Large intestine (tissue), 3 donors: ENCODE data around the gene PARVA. TPM values are rescaled to one million over a fixed set of nuclear protein-coding genes. Genes with fewer than 3 reads are reported as not detected.

ENCODE experiments used
- DNase-seq, 2 donors: peaks; one replicate each; pipeline versions ENCODE4 v3.0.0 to v3.0.0-alpha.2; 2013
- H3K27ac ChIP-seq: one replicate; pipeline ENCODE4 v1.5.1; 2013; ENCODE audit warnings: low read length
- H3K27me3 ChIP-seq: 2 replicates; pipeline ENCODE4 v1.6.1; 2013; ENCODE audit warnings: low read length; ENCODE audit not compliant: control insufficient read depth, insufficient read depth
- H3K36me3 ChIP-seq: 2 replicates; pipeline ENCODE4 v1.6.1; 2013; ENCODE audit warnings: low read length; ENCODE audit not compliant: control insufficient read depth, insufficient read depth
- H3K4me1 ChIP-seq: one replicate; pipeline ENCODE4 v1.6.1; 2013; ENCODE audit warnings: low read length; ENCODE audit not compliant: control insufficient read depth, insufficient read depth
- H3K4me3 ChIP-seq: one replicate; pipeline ENCODE4 v1.5.1; 2013; ENCODE audit warnings: low read length
- H3K9me3 ChIP-seq: one replicate; pipeline ENCODE4 v1.6.1; 2013; ENCODE audit warnings: mild to moderate bottlenecking, low read depth, low read length, moderate library complexity; ENCODE audit not compliant: control insufficient read depth
- WGBS: methylation state at CpG from one replicate; pipeline ENCODE4 v1.1.5; 2013; ENCODE audit warnings: low lambda C conversion rate; ENCODE audit not compliant: insufficient coverage; 5-methylcytosine and 5-hydroxymethylcytosine counted together
- polyA plus RNA-seq: library from polyadenylated mRNA; unstranded; fragments of 120-200 nt; gene quantifications from one replicate; pipeline ENCODE4 v1.2.1, GENCODE V29; 2013

Gene PARVA
- polyA plus RNA-seq, 1 donor, result 35.9 TPM

DNA sequence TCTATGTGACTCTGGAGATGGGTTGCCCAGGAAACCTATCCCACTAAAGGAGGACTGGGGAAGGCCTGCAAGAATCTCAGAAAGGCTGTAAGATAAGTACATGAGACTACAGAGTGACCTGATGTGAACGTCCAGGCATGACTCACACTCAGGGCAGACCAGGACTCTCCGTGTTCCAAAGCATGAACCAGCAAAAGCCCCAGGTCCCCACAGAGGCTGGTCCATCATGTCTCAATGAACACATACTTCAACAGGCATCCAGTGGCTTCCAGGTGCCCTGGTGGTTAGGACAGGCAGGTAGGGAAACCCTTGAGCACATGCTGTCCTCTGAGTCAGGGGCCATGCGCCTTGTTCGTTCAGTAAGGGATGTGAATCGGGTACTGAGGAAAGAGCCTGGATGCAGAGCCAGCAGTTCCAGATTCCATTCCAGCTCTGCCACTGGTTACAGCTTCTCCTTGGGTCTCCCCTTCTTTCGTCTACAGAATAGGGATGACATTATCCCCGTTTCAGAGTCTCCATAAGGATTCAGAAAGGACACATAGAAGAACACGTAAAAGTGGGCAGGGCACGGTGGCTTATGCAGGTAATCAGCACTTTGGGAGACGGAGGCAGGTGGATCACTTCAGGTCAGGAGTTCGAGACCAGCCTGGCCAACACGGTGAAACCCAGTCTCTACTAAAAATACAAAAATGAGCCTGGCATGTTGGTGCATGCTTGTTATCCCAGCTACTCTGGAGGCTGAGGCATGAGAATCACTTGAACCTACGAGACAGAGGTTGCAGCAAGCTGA, 167.8 kb downstream of the PARVA start:
- no CpG with 5 or more reads among the region's 13 CpGs for WGBS
- no peak for DNase-seq
- Histone ChIP-seq H3K27me3 (no peaks in the 10 kb centered on the region), H3K27ac (no peak overlapping the region), H3K4me1 (no peaks in the 10 kb centered on the region), H3K4me3 (no peak overlapping the region), H3K36me3 (no peaks in the 10 kb centered on the region), H3K9me3 (no peaks in the 10 kb centered on the region)

DNA sequence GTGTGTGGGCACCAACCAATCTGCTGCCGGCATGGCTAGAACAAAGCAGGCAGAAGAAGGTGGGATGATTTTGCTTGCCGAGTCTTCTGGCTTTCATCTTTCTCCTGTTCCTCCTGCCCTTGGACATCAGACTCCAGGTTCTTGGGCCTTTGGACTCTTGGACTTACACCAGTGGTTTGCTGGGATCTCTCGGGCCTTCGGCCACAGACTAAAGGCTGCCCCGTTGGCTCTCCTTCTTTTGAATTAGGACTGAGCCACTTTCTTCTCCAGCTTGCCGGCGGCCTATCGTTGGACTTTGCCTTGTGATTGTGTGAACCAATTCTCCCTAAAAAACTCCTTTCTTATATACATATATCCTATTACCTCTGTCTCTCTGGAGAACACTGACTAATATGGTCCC, 168.8 kb downstream of the PARVA start:
- Histone ChIP-seq H3K27ac (no peak overlapping the region), H3K27me3 (no peaks in the 10 kb centered on the region), H3K4me1 (no peaks in the 10 kb centered on the region), H3K4me3 (no peak overlapping the region), H3K9me3 (no peaks in the 10 kb centered on the region), H3K36me3 (no peaks in the 10 kb centered on the region)
- DNase-seq, result no peak
- WGBS, result no CpG with 5 or more reads among the region's 8 CpGs

DNA sequence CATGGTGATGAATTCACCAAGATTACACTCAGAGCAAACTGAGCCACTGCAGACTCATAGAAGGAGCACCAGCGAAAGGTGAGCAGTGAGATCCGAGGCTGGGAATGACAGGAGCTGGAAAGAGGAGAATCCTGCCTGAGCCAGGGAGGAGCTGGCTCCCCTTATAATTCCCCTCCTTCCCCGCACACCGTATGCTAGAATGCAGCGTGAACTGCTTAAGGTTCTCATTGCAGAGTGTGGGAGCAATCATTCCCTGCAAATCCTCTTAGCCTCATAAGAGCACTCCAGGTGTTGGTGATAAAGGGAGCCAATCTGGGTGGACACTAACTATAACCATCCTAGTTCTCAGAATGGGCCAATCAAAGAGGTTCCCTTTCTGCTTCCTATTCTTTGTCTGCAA, 169.3 kb downstream of the PARVA start:
- Histone ChIP-seq H3K27me3 (no peaks in the 10 kb centered on the region), H3K9me3 (no peaks in the 10 kb centered on the region), H3K4me3 (no peak overlapping the region), H3K4me1 (no peaks in the 10 kb centered on the region), H3K27ac (no peak overlapping the region), H3K36me3 (no peaks in the 10 kb centered on the region)
- DNase-seq, result no peak
- no CpG with 5 or more reads among the region's 5 CpGs for WGBS

DNA sequence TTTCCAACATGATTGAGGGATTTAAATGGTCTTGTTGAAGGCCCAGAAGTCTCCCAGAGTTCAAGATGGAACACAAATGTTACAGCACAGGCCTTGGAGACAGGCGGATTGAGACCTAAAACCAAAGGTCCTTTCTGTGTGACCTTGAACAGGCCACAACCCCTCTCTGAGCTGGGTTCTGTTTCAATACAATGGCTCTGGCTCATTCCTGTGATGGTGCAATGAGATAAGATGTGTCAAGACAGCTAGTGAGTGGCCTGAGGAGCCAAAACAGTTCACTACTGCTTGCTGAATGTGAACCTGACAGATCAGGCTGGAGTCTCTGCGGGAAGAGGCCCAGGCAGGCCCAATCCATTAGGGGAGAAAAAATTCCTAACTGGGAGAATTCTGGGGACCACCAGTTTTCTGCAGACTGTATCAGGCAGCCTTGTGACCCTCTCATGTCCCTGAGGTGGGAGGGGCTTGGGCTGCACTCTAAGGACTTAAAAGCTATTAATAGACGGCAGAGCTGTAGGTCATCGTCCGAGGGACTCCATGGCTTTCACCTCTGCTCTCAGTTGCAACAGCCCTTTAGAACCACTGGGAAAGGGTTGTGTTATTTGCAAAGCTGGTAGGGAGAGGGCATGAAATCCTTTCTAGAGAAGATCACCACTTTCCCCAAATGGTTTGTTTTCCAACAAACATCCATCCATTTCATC, 170.7 kb downstream of the PARVA start:
- Histone ChIP-seq H3K9me3 (no peaks in the 10 kb centered on the region), H3K27me3 (no peaks in the 10 kb centered on the region), H3K36me3 (no peaks in the 10 kb centered on the region), H3K27ac (no peak overlapping the region), H3K4me3 (no peak overlapping the region), H3K4me1 (no peaks in the 10 kb centered on the region)
- no CpG with 5 or more reads among the region's 5 CpGs for WGBS
- DNase-seq, result no peak

DNA sequence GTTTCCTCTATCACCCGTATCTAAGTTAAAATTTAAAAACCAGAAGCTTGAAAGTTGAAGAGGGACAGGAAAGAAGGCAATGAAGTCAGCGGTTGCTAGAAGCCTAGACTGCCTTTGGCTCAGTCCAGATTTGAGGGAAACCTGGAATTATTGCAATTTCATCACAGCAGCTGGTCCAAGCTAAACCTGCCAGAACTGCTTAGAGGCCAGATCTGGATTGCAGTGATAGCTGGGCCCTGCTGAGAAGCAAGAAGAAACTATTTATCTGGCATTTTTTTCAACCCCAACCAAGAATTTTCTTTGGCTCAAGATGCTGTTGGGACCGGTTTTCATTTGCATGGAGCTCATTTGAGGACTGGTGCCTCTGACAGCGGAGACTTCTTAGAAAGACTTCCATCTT, 175.3 kb downstream of the PARVA start:
- Histone ChIP-seq H3K36me3 (no peaks in the 10 kb centered on the region), H3K4me1 (no peaks in the 10 kb centered on the region), H3K27ac (no peak overlapping the region), H3K27me3 (no peaks in the 10 kb centered on the region), H3K9me3 (no peaks in the 10 kb centered on the region), H3K4me3 (no peak overlapping the region)
- peak; percentile 19 to 35 for DNase-seq
- WGBS, result 92% methylated on average over 2 of the region's 4 CpGs

DNA sequence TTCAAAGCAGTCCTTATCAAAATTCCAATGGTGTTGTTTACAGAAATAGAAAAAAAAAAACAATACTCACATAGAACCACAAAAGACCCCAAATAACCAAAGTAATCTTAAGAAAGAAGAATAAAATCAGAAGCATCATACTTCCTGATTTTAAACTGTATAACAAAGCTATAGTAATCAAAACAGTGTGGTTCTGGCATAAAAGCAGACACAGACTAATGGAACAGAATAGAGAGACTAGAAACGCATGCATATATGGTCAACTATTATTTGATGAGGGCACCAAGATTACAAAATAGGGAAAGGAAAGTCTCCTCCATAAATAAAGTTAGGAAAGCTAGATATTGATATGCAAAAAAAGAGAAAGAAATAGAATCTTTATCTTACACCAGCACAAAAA, 176.8 kb downstream of the PARVA start:
- no peak for DNase-seq
- Histone ChIP-seq H3K36me3 (no peaks in the 10 kb centered on the region), H3K9me3 (no peaks in the 10 kb centered on the region), H3K27ac (no peak overlapping the region), H3K4me1 (no peaks in the 10 kb centered on the region), H3K4me3 (no peak overlapping the region), H3K27me3 (no peaks in the 10 kb centered on the region)
- no CpG with 5 or more reads among the region's 1 CpG for WGBS

DNA sequence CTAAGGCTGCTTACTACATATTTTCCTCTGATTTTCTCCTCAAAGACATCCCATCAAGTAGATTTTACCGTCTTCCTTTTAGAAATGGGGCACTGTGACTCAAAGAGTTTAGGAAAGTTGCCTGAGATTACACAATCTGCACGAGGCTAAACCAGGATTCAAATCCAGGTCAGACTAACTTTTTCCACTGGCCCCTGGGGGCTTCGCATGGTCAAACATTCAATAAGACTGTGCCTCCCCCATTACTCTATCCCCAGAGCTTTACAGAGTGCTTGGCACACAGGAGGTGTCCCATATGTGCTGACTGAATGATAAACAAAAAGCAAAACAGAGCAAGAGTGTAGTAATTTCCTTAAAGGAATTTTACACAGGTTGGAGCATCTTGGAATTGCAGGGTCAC, 178.8 kb downstream of the PARVA start:
- no peaks in the 10 kb centered on the region for H3K27me3 ChIP-seq
- H3K27ac ChIP-seq, result no peak overlapping the region
- no peaks in the 10 kb centered on the region for H3K9me3 ChIP-seq
- no peak overlapping the region for H3K4me3 ChIP-seq
- no peaks in the 10 kb centered on the region for H3K4me1 ChIP-seq
- WGBS, result 30% methylated on average over 2 of the region's 3 CpGs
- no peaks in the 10 kb centered on the region for H3K36me3 ChIP-seq
- no peak for DNase-seq

DNA sequence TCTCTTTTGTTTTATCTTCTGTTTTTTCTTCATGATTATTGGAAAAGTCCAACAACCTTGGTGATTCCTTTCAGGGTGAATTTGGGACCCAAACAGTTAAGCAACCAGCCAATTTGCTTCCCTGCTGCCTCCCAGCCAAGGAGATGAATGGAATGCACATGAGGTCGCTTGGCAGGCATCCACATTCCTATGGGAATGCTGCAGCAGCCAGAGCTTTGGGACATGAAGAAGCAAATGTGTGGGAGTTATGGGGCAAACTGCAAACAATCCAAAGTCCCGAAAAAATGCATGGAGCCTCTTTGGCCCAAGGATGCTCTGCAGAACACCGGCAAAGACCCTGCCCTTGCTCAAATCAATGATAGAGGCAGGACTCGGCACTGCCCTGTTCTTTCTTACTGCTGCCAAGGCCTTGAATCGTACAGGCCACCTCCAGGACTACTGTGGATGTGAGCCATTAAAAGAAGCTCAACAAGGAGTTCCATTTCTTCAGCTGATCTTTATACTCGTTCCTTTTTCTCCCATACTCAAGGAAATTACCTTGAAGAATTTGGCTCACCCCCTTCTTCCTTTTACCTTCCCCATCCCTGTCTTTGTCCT, 179.5 kb downstream of the PARVA start:
- 57% methylated on average over 1 of the region's 6 CpGs for WGBS
- Histone ChIP-seq H3K4me3 (no peak overlapping the region), H3K27me3 (no peaks in the 10 kb centered on the region), H3K27ac (peak overlapping the region; percentile 2), H3K36me3 (no peaks in the 10 kb centered on the region), H3K4me1 (no peaks in the 10 kb centered on the region), H3K9me3 (no peaks in the 10 kb centered on the region)
- DNase-seq, result peak; percentile 38 to 54

DNA sequence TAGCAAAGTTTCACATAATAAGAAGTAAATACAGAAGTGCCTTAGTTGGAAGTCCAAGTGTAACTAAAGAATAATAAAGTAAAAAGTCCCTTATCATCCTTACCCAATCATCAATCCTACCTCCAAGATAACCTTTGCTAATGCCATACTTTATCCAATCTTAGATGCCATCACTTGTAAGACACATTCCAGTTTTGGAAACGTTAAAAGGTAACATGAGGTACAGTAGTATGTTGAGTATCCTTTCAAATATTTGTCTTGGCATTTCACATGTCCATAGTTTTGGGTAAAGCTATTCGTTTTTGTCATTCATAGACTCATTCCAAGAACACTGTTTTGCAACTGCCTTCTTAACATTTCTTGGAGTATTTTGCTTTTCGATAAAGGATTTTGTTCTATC, 181.6 kb downstream of the PARVA start:
- 75% methylated on average over 2 of the region's 3 CpGs for WGBS
- H3K4me1 ChIP-seq, result no peaks in the 10 kb centered on the region
- no peak overlapping the region for H3K27ac ChIP-seq

DNA sequence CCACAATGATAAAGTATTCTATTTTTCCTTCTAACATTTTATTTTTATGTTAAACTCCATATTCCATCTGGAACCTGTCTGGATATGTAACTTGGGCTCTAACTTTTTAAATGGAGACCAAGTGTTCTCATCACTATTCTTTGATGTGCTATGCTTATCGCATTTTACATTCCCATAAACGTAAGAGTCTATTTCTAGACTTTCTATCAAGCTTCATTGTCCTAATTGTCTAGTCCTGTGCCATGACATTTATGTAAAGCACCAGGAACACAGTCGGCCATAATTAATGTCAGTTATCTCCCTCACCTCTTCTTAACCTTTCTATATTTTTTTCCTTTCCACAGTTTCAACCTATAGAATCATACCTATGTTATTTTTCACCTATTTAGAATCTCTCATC, 183.0 kb downstream of the PARVA start:
- Histone ChIP-seq H3K36me3 (no peaks in the 10 kb centered on the region), H3K4me3 (no peak overlapping the region), H3K4me1 (no peaks in the 10 kb centered on the region), H3K9me3 (no peaks in the 10 kb centered on the region), H3K27me3 (no peaks in the 10 kb centered on the region), H3K27ac (no peak overlapping the region)
- no peak for DNase-seq
- 89% methylated on average over 1 of the region's 3 CpGs for WGBS

More for the DNA sequence above, 181.6 kb downstream of the PARVA start:
- H3K4me3 ChIP-seq, result no peak overlapping the region
- no peaks in the 10 kb centered on the region for H3K36me3 ChIP-seq
- no peaks in the 10 kb centered on the region for H3K27me3 ChIP-seq
- H3K9me3 ChIP-seq, result no peaks in the 10 kb centered on the region
- no peak for DNase-seq
